H9 (cell line): ENCODE results near the gene RAD23B. TPM values are rescaled to one million over a fixed set of nuclear protein-coding genes. Genes with fewer than 3 reads are reported as not detected.

Experiments
- DNase-seq: peaks from one replicate; pipeline ENCODE4 v3.0.0-alpha.2; 2017
- H2AFZ ChIP-seq: one replicate; pipeline ENCODE4 v1.6.1; 2013; ENCODE audit warnings: mild to moderate bottlenecking, low read length, control low read depth, moderate library complexity
- H2AK5ac ChIP-seq: 2 replicates; pipeline ENCODE4 v1.6.1; 2013; ENCODE audit warnings: low read length, control low read depth, mixed read lengths; ENCODE audit not compliant: insufficient read length
- H2BK120ac ChIP-seq: one replicate; pipeline ENCODE4 v1.6.1; 2013; ENCODE audit warnings: low read depth, mild to moderate bottlenecking, low read length, control low read depth, inconsistent platforms; ENCODE audit not compliant: poor library complexity, severe bottlenecking
- H2BK12ac ChIP-seq: 2 replicates; pipeline ENCODE4 v1.6.1; 2013; ENCODE audit warnings: low read length, control low read depth, mixed read lengths, low read depth; ENCODE audit not compliant: insufficient read length
- H2BK15ac ChIP-seq: 2 replicates; pipeline ENCODE4 v1.6.1; 2013; ENCODE audit warnings: low read depth, low read length, control low read depth
- H2BK20ac ChIP-seq: one replicate; pipeline ENCODE4 v1.6.1; 2013; ENCODE audit warnings: low read depth, mild to moderate bottlenecking, low read length, control low read depth, inconsistent platforms; ENCODE audit not compliant: poor library complexity, severe bottlenecking
- H2BK5ac ChIP-seq: 2 replicates; pipeline ENCODE4 v1.6.1; 2013; ENCODE audit warnings: low read length, control low read depth, mixed read lengths; ENCODE audit not compliant: insufficient read length
- H3K14ac ChIP-seq: 2 replicates; pipeline ENCODE4 v1.6.1; 2013; ENCODE audit warnings: low read length, control low read depth; ENCODE audit not compliant: insufficient read depth
- H3K18ac ChIP-seq: 2 replicates; pipeline ENCODE4 v1.6.1; 2013; ENCODE audit warnings: low read depth, mild to moderate bottlenecking, mixed read lengths, low read length, control low read depth; ENCODE audit not compliant: insufficient read length
- H3K23ac ChIP-seq: 2 replicates; pipeline ENCODE4 v1.6.1; 2013; ENCODE audit warnings: low read length, control low read depth, mixed read lengths, low read depth; ENCODE audit not compliant: insufficient read length
- H3K23me2 ChIP-seq: 2 replicates; pipeline ENCODE4 v1.6.1; 2013; ENCODE audit warnings: low read depth, mild to moderate bottlenecking, mixed read lengths, low read length, control low read depth; ENCODE audit not compliant: insufficient read length, poor library complexity, severe bottlenecking
- H3K27ac ChIP-seq: 2 replicates; pipeline ENCODE4 v1.5.1; 2013; ENCODE audit warnings: low read length, control low read depth, mixed read lengths, low read depth; ENCODE audit not compliant: insufficient read length
- H3K27me3 ChIP-seq: 2 replicates; pipeline ENCODE4 v1.6.1; 2013; ENCODE audit warnings: low read length, control low read depth, inconsistent platforms; ENCODE audit not compliant: insufficient read depth
- H3K4ac ChIP-seq: 2 replicates; pipeline ENCODE4 v1.6.1; 2013; ENCODE audit warnings: low read depth, mild to moderate bottlenecking, control low read depth, inconsistent platforms, low read length, moderate library complexity
- H3K4me1 ChIP-seq: 2 replicates; pipeline ENCODE4 v1.6.1; 2013; ENCODE audit warnings: low read length, control low read depth, inconsistent platforms; ENCODE audit not compliant: insufficient read depth
- H3K4me2 ChIP-seq: 2 replicates; pipeline ENCODE4 v1.6.1; 2013; ENCODE audit warnings: low read length, control low read depth, mixed read lengths; ENCODE audit not compliant: insufficient read length, insufficient read depth
- H3K56ac ChIP-seq: 2 replicates; pipeline ENCODE4 v1.6.1; 2013; ENCODE audit warnings: low read depth, mild to moderate bottlenecking, mixed read lengths, low read length, control low read depth; ENCODE audit not compliant: insufficient read length
- H3K79me1 ChIP-seq: 2 replicates; pipeline ENCODE4 v1.6.1; 2013; ENCODE audit warnings: low read depth, mild to moderate bottlenecking, moderate library complexity, low read length, control low read depth, inconsistent platforms; ENCODE audit not compliant: insufficient read depth, poor library complexity, severe bottlenecking
- H3K79me2 ChIP-seq: 2 replicates; pipeline ENCODE4 v1.6.1; 2013; ENCODE audit warnings: low read length, control low read depth, inconsistent platforms; ENCODE audit not compliant: insufficient read depth
- H3K9ac ChIP-seq: 2 replicates; pipeline ENCODE4 v1.6.1; 2013; ENCODE audit warnings: low read length, control low read depth, mixed read lengths; ENCODE audit not compliant: insufficient read length; ENCODE audit errors: extremely low read depth
- H3K9me3 ChIP-seq: one replicate; pipeline ENCODE4 v1.6.1; 2013; ENCODE audit warnings: low read depth, low read length, inconsistent platforms; ENCODE audit not compliant: control insufficient read depth
- H3T11ph ChIP-seq: one replicate; pipeline ENCODE4 v1.6.1; 2013; ENCODE audit warnings: mild to moderate bottlenecking, low read length, control low read depth, inconsistent platforms
- H4K20me1 ChIP-seq: one replicate; pipeline ENCODE4 v1.6.1; 2013; ENCODE audit not compliant: control insufficient read depth, insufficient read length, insufficient read depth
- H4K5ac ChIP-seq: 2 replicates; pipeline ENCODE4 v1.6.1; 2013; ENCODE audit warnings: low read depth, mild to moderate bottlenecking, mixed read lengths, low read length, control low read depth; ENCODE audit not compliant: insufficient read length
- H4K8ac ChIP-seq: replicated peaks from 2 replicates; pipeline ENCODE4 v1.6.1; 2013; ENCODE audit warnings: low read length, control low read depth, mixed read lengths, low read depth; ENCODE audit not compliant: insufficient read length
- H4K91ac ChIP-seq: 2 replicates; pipeline ENCODE4 v1.6.1; 2013; ENCODE audit warnings: low read depth, mild to moderate bottlenecking, moderate library complexity, mixed read lengths, low read length, control low read depth; ENCODE audit not compliant: insufficient read length
- H3K27ac Mint-ChIP-seq, 3 experiments: 2 replicates in 2 of 3; 3 replicates in 1 of 3; pipeline ENCODE4 v1.8.0; 2020 to 2021; ENCODE audit warnings: mixed read lengths in 3 of 3, mild to moderate bottlenecking in 1 of 3, moderate library complexity in 1 of 3
- H3K27me3 Mint-ChIP-seq: 2 replicates; pipeline ENCODE4 v1.8.0; 2021; ENCODE audit warnings: low read depth, mild to moderate bottlenecking, moderate library complexity, mixed read lengths
- H3K36me3 Mint-ChIP-seq, 3 experiments: 2 replicates in 2 of 3; 3 replicates in 1 of 3; pipeline ENCODE4 v1.8.0; 2020 to 2021; ENCODE audit warnings: low read depth in 3 of 3, mixed read lengths in 3 of 3; ENCODE audit not compliant: insufficient read depth in 1 of 3
- H3K4me1 Mint-ChIP-seq, 2 experiments: 2 replicates each; pipeline ENCODE4 v1.8.0; 2020; ENCODE audit warnings: mixed read lengths in 2 of 2
- H3K4me3 Mint-ChIP-seq, 2 experiments: 2 replicates in 1 of 2; 3 replicates in 1 of 2; pipeline ENCODE4 v1.8.0; 2020 to 2021; ENCODE audit warnings: mild to moderate bottlenecking in 2 of 2, mixed read lengths in 2 of 2, moderate library complexity in 1 of 2
- H3K9me3 Mint-ChIP-seq, 2 experiments: 2 replicates in 1 of 2; 3 replicates in 1 of 2; pipeline ENCODE4 v1.8.0; 2020; ENCODE audit warnings: mild to moderate bottlenecking in 2 of 2, mixed read lengths in 2 of 2, moderate library complexity in 1 of 2
- CTCF ChIP-seq: fragments of 200-600 bp; sonication (generic); conservative IDR thresholded peaks from 3 replicates; pipeline ENCODE4 v1.8.0; 2021; ENCODE audit warnings: antibody characterized with exemption, mild to moderate bottlenecking
- whole genome bisulfite sequencing: extraction: QIAGEN DNeasy Blood & Tissue Kit; methylation state at CpG from one replicate; pipeline ENCODE4 v1.1.7; 2013; ENCODE audit warnings: missing lambda C conversion rate, low lambda C conversion rate, mixed read lengths; ENCODE audit not compliant: insufficient read length; ENCODE audit errors: extremely low coverage; 5-methylcytosine and 5-hydroxymethylcytosine counted together
- total RNA-seq: library from RNA; stranded (reverse); gene quantifications from 2 replicates; pipeline ENCODE4 v1.2.1, GENCODE V29; 2021

The RAD23B gene
- total RNA-seq, 1 experiment from 2014 or later, result 154 TPM

GRCh38 chr9:107266624-107267368, 16.3 kb upstream of the RAD23B start:
- H2AFZ ChIP-seq, result no peak overlapping the region

More at GRCh38 chr9:107266624-107267368, 16.3 kb upstream of the RAD23B start:
- no peak overlapping the region for H3K23ac ChIP-seq
- H2BK5ac ChIP-seq, result no peak overlapping the region
- Mint-ChIP-seq H3K36me3 (peaks cover 0 to 9% (median 0%) of the 10 kb centered on the region in 3 experiments; a peak in 2 of 7 replicates), H3K27me3 (no peaks in the 10 kb centered on the region), H3K9me3 (peaks cover 4 to 7% of the 10 kb centered on the region in 2 experiments; a peak in 3 of 5 replicates), H3K4me3 (no peak overlapping the region), H3K4me1 (no peaks in the 10 kb centered on the region), H3K27ac (no peak overlapping the region)
- no peak overlapping the region for H3K4me2 ChIP-seq
- no peaks in the 10 kb centered on the region for H3K9me3 ChIP-seq
- H3K79me1 ChIP-seq, result no peaks in the 10 kb centered on the region
- no peak overlapping the region for H3T11ph ChIP-seq
- no peak overlapping the region for H4K8ac ChIP-seq
- no peak for DNase-seq
- H3K14ac ChIP-seq, result no peak overlapping the region
- TF ChIP-seq CTCF, result no peak
- H3K56ac ChIP-seq, result no peak overlapping the region
- no peak overlapping the region for H2BK12ac ChIP-seq
- H3K4ac ChIP-seq, result no peak overlapping the region
- H3K4me1 ChIP-seq, result no peaks in the 10 kb centered on the region
- no peak overlapping the region for H2BK120ac ChIP-seq
- H4K5ac ChIP-seq, result no peak overlapping the region
- H4K91ac ChIP-seq, result no peak overlapping the region
- H3K27me3 ChIP-seq, result no peaks in the 10 kb centered on the region
- WGBS, result no CpG with 5 or more reads among the region's 7 CpGs
- no peak overlapping the region for H3K9ac ChIP-seq
- no peaks in the 10 kb centered on the region for H3K23me2 ChIP-seq
- H3K79me2 ChIP-seq, result no peaks in the 10 kb centered on the region
- no peak overlapping the region for H3K27ac ChIP-seq
- H2BK15ac ChIP-seq, result no peak overlapping the region
- no peak overlapping the region for H3K18ac ChIP-seq
- H4K20me1 ChIP-seq, result no peaks in the 10 kb centered on the region
- no peak overlapping the region for H2BK20ac ChIP-seq
- H2AK5ac ChIP-seq, result no peak overlapping the region
